NCI-H82 treated with DMSO at 0.1 percent for 48 hours (cell line): Measurements from ENCODE around the gene PDE4DIP.
"Not testable (repeated sequence)": the region's sequence is repeated elsewhere in the genome, so short reads cannot be mapped to it uniquely, and the experiment has no call there.

Experiments
- DNase-seq: peaks from one replicate; lab custom pipeline; 2025; ENCODE audit not compliant: unreplicated experiment; lab: John Stamatoyannopoulos, UW

PDE4DIP gene

DNA sequence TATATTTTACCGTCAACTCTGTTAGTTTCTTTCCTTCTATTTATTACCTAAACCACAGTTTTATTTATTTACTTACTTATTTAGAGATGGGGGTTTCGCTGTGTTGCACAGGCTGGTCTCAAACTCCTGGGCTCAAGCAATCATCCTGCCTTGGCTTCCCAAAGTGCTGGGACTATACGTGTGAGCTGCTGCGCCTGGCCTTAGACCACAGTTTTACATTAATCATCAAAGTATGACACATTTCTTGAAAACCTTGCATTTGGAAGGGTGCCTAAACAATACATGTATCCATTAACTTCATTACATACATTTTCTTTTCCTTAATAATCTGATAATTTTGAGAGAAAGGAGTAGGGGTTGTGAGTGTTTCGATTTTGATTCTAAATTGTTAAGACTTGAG lies 124.9 kb downstream of the PDE4DIP start:
- not testable (repeated sequence) for DNase-seq

DNA sequence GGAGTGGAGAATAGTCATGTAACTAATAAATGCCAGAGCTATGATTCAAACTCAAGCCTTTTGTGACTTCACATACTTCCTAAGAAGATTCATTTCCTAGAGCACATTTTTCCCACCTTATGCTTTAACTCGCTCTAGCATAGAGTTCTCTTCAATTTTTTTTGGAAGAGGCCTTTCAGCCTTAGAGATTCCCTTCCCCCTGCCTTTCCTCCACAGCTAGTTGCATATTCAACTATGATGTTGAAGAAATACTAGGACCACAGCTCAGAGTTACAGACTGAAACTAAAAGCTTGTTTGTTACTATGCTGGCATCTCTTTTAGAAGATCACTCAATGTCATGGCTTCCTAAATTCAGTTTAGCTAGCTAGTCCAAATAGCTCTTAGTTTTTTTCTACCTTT lies 131.2 kb downstream of the PDE4DIP start:
- not testable (repeated sequence) for DNase-seq

DNA sequence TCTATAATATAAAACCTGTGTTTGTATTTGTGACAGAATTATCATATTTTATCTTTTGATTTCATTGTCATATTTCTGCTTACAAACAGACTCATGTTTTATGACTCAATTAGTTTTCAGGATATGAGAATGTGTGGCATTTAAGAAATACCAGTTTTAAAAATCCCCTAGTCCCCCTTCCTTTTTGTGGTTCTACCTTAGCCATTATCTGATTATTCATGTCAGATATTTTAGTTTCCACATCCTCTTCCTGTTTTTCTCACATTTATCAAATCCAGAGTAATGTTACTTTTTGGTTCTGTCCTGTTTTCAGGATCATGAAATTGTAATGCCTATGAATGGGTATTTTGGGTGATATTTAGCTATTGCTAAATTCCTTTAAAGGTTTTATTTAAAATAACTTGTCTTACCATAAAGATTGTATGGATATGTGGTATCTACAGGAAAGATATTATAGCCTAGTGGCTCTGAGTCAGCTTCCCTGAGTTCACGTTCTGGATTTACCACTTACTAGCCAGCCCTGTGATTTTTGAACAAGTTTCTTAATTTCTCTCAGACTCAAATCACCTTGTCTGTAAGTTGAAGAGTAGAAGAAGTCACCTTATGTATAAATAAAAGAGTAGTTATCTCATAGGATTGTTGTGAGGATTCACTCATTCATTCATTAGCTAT lies 131.8 kb downstream of the PDE4DIP start:
- not testable (repeated sequence) for DNase-seq

DNA sequence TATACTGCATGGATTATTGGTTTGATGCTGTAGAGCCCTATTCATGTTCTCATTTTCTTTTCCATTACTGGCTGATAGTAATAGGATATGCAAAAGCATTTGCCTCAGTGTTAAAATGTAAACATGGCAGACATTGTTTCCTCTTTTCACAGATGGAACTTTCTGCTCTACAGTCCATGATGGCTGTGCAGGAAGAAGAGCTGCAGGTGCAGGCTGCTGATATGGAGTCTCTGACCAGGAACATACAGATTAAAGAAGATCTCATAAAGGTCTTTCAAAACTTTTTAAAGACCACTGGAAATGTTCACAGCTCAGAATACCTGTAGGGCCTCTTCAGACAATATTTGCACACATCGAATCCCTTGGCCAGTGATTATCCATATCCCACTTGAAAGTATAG lies 133.6 kb downstream of the PDE4DIP start:
- not testable (repeated sequence) for DNase-seq

DNA sequence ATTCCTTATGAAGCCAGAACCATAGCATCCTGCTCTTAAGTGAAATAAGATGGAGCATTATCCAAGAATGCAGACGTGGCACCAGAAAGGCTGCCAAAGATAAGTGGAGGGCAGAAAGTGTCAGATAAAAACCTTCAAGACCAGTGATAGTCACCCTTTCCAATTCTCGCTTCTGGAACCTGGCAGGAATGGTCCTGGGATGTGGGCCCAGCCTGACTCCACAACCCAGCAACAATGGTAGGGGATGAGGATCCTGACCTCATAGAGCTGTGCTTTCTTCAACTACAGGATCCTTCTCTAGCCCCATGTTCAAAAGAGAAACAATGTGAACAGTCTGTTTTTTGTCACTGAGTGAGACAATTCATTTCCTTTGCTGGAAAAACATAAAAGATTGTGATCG lies 145.2 kb downstream of the PDE4DIP start:
- DNase-seq, result not testable (repeated sequence)

DNA sequence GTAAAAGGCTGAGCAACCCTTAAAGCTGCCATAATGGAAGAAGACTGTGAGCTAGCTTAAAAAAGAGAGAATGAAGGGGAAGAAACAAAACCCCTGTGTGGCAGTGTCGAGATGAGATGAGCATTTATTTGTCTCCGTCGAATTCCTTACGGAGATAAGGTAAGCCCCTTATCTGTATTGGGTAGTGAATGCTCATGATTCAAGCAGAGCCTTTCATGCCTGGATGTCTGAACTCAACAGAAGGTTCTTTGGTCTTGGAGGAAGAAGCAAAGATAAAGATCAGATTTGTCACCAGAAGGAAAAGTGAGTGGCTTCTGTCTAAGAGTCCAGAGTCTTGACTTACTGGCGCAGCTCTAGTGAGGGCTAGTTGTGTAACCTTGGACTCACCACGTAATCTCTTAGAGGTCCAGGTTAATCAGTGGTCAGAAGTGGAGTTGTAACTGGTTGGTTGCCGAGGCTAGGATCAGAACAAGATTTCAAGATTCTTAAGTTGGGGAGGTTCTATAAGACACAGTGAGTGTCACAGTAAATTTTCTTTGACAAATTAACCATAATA lies 146.1 kb downstream of the PDE4DIP start:
- not testable (repeated sequence) for DNase-seq

DNA sequence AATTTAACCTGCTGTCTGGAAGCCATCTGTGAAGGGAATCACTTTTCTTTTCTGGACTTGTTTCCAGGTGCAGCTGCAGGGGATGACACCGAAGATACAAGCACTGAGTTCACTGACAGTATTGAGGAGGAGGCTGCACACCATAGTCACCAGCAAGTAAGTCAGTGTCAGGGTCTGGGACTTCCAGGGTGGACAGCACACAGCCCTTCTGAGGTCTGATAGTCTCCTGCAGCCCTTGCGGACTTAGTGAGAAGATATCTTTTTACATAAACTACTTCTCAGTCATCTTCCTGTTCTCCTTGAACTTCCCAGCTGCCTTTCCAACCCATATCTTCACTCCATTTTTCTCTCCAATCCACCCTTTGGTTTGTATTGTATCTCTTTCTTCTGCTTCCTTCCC lies 147.6 kb downstream of the PDE4DIP start:
- not testable (repeated sequence) for DNase-seq

DNA sequence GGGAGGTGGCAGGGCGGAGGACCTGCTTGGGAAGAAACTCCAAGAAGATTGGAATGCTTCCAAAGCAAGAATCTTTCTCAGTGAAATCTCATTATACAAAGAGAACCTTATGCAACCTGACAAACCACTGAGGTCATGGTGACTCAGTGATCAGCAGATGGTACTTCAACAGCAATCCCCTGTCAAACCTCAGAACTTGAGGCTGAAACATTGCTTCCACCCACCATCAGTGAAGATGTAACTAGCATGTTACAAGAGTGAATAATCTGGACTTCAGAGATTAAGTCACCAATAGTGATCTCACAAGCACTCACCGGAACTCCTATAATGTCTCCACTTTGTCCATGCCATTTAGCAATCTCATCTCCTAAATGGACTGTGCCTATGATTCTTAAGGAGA lies 148.1 kb downstream of the PDE4DIP start:
- not testable (repeated sequence) for DNase-seq

DNA sequence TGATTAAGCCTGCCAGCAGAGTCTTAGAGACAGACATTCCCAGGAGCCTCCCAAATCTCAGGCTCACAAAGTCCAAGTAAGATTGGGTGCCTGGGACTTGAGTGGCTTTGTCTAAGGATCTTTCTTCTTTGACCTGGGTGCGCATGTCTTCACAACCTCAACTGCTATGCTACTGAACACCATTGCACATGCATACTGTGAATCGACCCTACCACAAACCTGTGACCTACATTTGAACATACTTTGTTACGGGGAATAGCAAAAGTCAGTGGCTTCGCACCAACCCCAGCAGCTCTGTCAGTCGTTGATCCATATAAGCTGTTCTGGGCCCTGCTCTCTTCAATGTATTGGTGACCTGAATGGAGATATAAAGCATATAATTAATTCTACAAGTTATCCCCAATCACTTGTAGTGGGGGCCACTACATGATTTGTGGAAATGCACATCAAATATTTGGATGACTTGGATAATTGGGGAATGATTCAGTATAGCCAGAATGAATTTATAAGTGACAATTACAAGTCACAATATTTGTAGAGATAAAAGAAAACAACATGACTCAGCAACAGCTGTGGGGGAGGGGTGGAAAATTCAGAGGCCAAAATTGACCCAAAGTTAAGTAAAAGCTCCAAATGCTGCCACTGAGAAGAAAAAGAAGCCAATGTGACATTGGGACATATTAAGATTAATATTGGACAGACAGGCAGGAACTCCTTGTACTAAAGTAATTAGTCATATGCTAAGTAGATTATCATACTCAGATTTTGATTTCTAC lies 152.4 kb downstream of the PDE4DIP start:
- DNase-seq, result not testable (repeated sequence)

DNA sequence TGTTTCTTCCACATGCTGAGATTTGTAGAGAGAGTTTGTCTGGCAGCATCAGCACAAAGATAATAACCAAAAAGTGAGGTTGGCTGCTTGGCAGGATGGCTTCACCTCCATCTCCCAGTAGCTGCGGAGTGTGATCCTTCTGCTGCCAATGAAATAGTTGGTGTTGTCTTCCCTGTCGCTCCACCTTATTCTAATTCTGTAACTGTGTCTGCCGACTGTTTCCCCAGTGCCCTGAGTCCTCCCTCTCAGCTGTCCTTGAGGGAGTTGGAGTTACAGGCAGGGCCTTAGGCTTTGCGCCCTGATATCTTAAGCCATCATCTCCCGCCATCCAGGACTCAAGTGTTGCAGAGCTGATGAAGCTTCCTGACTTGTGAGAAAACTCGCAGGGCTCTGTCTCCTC lies 153.2 kb downstream of the PDE4DIP start:
- DNase-seq, result not testable (repeated sequence)

DNA sequence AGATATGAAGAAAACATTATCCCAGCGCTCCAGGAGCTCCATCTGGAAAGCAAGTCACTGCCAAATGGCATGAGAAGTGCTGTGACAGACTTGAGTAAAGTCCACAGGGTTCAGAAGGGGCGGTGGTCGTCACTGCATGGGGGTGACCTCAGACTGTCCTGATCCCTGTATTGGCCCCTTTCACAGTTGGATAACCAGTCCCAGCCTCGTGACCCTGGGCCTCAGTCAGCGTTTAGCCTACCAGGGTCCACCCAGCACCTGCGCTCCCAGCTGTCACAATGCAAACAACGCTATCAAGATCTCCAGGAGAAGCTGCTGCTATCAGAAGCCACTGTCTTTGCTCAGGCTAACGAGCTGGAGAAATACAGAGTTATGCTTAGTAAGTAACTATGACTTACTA lies 158.4 kb downstream of the PDE4DIP start:
- not testable (repeated sequence) for DNase-seq

DNA sequence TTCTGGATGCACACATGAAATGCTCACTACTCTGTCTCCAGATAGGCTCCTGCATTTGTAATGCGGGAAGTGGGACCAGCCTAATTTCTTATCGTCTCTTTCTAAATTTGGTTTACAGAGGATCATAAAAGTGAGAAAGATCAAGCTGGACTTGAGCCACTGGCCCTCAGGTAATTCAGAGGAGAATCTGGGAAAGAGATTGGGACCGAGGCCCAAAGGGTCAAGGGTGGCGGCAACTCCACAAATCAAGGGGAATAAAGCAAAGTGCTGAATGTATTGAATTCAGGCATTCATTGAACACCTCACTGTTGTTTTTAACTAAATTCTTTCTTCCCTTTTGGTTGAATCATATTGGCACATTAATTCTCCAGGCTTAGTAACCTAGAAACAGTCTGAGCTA lies 164.1 kb downstream of the PDE4DIP start:
- not testable (repeated sequence) for DNase-seq

DNA sequence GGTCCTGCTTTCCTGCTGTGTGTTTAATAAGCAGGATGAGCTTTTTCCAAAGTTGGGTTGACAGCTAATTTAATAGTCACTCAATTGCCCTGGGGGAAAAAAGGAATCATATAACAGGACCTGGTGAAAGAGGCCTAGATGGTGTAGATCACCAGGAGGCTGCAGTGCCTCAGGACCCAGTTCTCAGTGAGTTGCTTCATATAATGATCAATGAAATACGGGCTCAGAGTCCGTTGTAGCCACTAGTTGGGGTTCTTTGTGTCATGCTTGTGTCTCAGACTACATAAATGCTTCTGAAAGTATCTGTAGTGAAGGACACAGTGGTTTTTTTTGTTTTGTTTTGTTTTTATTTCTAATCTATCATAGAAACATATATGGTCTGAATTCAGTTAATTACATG lies 164.5 kb downstream of the PDE4DIP start:
- not testable (repeated sequence) for DNase-seq

DNA sequence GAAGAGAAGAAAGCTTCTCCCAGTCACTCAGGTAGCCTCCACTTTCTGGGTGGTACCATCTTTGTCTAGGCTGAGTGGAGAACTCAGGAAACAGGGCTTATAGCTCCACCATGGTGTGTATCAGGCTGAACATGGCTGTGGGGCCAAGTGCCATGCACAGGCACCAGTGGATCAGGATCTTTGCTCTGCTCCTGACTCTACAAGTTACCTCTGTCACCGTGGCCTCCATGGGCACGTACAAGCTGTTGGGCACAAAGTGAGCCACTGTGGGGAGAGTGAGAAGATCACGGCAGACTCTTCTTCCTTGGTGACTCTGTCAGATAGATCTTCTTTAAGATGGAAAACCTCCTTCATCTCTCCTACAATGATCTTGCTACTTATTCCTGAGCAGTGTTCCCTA lies 165.5 kb downstream of the PDE4DIP start:
- not testable (repeated sequence) for DNase-seq

DNA sequence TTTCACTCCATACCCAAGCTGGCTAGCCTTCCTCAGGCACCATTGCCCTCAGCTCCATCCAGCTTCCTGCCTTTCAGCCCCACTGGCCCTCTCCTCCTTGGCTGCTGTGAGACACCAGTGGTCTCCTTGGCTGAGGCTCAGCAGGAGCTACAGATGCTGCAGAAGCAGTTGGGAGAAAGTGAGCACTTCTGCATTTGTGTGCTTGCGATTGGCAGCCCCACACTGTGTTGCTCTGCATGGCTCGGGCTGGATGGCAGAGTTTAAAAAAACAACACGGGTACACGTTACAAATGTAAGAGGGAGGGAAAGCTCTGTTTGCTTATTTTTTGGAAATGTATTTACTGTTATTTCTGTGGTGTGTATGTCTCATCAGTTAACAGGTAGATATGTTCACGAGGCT lies 168.4 kb downstream of the PDE4DIP start:
- not testable (repeated sequence) for DNase-seq

DNA sequence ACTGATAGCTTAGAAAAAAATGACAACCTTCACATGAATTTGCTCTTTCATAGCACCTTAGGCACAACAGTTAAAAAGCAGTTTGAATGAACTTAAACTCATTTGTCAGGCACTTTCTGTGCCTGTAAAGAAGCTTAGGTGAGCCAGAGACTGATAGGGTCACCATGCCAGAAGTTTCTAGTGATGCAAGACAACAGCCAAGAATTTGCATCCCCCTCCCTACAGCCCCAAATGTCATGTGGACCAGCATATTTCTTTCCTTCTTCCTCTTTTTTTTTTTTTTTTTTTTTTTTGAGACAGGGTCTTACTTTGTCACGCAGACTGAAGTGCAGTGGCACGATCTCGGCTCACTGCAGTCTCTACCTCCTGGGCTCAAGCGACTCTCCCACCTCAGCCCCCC lies 169.3 kb downstream of the PDE4DIP start:
- DNase-seq, result not testable (repeated sequence)

DNA sequence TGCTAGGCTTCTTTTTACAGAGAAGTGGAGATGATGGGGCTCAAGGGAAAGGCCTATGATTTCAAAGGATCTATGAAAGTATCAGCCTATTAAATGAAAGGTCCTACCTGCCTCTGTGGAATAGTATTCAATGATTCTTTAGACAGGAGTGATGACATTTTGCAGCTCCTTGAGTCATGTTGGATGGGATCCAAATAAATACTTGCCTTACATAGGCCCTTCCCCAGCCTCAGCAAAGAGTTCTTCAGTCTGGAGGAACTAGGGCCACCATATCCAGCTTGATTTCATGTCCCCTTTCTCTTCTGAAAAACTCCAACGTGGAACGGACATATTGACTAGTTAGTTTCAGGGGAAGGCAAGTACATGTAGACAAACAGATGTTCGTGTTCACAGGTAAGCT lies 171.3 kb downstream of the PDE4DIP start:
- DNase-seq, result not testable (repeated sequence)

DNA sequence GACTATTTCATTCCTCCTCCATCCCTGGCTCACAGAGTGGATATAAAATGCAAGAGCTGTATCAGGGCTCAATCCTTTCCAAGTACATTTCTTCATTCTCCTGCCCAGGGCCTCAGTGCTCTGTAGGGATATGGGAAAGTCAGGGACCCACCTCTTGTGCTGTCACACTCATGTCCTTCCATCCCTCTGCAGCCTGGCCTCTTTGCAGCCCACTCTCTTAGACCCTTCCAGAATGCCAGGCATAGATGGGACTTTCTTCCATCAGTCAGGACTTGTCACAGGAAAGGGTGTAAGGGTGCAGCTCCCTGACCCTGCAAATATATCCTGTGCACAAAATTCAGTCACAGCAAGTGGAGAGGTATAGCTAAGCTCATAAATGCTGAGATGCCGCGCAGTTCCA lies 172.4 kb downstream of the PDE4DIP start:
- not testable (repeated sequence) for DNase-seq

DNA sequence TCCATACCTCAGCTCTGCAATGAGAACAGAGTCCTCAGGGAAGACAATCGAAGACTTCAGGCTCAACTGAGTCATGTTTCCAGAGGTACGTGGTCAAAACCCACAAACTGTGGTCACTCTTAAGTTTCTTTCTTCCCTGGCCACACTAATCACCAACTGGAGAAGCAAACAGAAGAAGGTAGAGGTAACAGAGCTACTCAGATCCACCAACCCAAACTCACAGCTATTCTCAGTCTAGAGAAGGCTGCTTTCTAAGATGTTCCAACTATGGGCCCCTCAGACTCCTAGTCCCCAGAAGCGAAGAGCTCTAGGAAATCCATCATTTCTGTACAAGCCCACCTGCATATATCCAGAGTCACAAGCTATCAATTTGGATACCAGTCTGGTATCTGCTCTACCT lies 174.3 kb downstream of the PDE4DIP start:
- DNase-seq, result not testable (repeated sequence)

DNA sequence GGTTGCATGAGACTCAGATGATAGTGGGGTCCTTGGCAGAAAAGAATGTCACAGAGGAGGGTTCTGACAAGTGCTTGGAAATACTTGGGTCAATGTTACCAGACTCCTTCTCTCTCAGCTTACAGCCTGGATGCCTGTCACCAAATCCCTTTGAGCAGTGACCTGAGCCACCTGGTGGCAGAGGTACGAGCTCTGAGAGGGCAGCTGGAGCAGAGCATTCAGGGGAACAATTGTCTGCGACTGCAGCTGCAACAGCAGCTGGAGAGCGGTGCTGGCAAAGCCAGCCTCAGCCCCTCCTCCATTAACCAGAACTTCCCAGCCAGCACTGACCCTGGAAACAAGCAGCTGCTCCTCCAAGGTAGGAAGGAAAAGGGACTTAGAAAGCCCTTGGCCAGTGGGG lies 180.1 kb downstream of the PDE4DIP start:
- not testable (repeated sequence) for DNase-seq

DNA sequence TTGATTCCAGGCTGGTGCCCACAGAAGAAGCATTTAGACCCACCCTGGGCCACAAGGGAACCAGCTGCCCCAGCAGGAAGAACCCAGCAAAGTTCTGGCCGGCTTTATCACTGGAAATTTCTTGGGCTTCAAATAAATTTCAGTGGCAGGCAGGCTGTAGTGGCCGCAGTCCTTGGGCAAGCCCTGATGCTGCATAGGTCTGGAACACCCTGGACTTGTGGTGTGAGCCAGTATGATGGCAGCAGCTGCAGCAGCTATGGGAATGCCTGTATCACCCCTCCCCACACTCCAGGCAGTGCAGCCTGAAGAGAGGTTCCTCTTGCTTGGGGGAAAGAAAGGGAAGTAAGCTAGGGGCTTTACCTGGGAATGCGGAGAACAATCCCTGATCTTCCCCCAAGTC lies 189.7 kb downstream of the PDE4DIP start:
- DNase-seq, result not testable (repeated sequence)

DNA sequence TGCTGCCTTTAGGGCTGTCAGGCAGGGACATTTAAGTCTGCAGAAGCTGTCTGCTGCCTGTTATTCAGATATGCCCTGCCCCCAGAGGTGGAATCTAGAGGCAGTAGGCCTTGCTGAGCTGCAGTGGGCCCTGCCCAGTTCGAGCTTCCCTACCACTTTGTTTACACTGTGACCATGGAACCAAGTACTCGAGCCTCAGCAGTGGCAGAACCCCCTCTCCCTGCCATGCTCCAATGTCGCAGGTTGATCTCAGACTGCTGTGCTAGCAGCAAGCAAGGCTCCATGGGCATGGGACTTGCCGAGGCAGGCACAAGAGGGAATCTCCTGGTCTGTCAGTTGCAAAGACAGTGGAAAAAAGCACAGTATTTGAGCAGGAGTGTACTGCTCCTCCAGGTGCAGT lies 198.8 kb downstream of the PDE4DIP start:
- not testable (repeated sequence) for DNase-seq
